ENCODE results near the gene KLHL29. TPM values are rescaled to one million over a fixed set of nuclear protein-coding genes. Genes with fewer than 3 reads are reported as not detected.

Gene KLHL29
- total RNA-seq, 3 donors from 2014 or later (not counting 1 experiment from before 2014, with no cell fraction given) = 0.24 to 0.43 (median 0.33) TPM

- H3K27me3 ChIP-seq (ENCODE audit: control insufficient read depth, insufficient read depth, low read length) = no peaks in the 10 kb centered on the region
- intact Hi-C loops (cut with micrococcal nuclease) = no loop called here
- H3K27ac ChIP-seq (ENCODE audit: low read length) = no peak overlapping the region
- Mint-ChIP-seq H3K27ac (no peak overlapping the region), H3K4me3 (no peak overlapping the region), H3K36me3 (no peaks in the 10 kb centered on the region), H3K9me3 (no peaks in the 10 kb centered on the region), H3K4me1 (no peaks in the 10 kb centered on the region), H3K27me3 (ENCODE audit: low read depth in 2 of 2) (peaks cover 0 to 10% of the 10 kb centered on the region in 2 donors)
- no peak for TF ChIP-seq CTCF (IDR thresholded peaks at IDR 0.05)
- H3K4me1 ChIP-seq (ENCODE audit: control insufficient read depth, insufficient read depth, low read length) = no peaks in the 10 kb centered on the region
- no peaks in the 10 kb centered on the region for H3K9me3 ChIP-seq (ENCODE audit: control insufficient read depth, insufficient read depth, low read length)
- no peaks in the 10 kb centered on the region for H3K36me3 ChIP-seq (ENCODE audit: control insufficient read depth, insufficient read depth, low read length)
- DNase-seq (no peak), ATAC-seq (no peak)
- no peak overlapping the region for H3K4me3 ChIP-seq (ENCODE audit: low read length)
- 89% methylated on average over 12 of the region's 12 CpGs for WGBS (ENCODE audit: insufficient coverage)
Observed at GRCh38 chr2:23592898-23593751, 208.1 kb downstream of the KLHL29 start.

GRCh38 chr2:23593752-23594459, 208.9 kb downstream of the KLHL29 start:
- Histone ChIP-seq H3K4me3 (ENCODE audit: low read length) (no peak overlapping the region), H3K4me1 (ENCODE audit: control insufficient read depth, insufficient read depth, low read length) (no peaks in the 10 kb centered on the region), H3K27me3 (ENCODE audit: control insufficient read depth, insufficient read depth, low read length) (no peaks in the 10 kb centered on the region), H3K36me3 (ENCODE audit: control insufficient read depth, insufficient read depth, low read length) (no peaks in the 10 kb centered on the region), H3K27ac (ENCODE audit: low read length) (no peak overlapping the region), H3K9me3 (ENCODE audit: control insufficient read depth, insufficient read depth, low read length) (no peaks in the 10 kb centered on the region)
- DNase-seq (no peak), ATAC-seq (no peak)
- WGBS (ENCODE audit: insufficient coverage) = 88% methylated on average over 20 of the region's 21 CpGs
- Mint-ChIP-seq H3K36me3 (no peaks in the 10 kb centered on the region), H3K9me3 (no peaks in the 10 kb centered on the region), H3K27me3 (ENCODE audit: low read depth in 2 of 2) (peaks cover 0 to 10% of the 10 kb centered on the region in 2 donors), H3K4me3 (no peak overlapping the region), H3K4me1 (no peaks in the 10 kb centered on the region), H3K27ac (no peak overlapping the region)
- intact Hi-C loops (cut with micrococcal nuclease) = no loop called here
- TF ChIP-seq CTCF (IDR thresholded peaks at IDR 0.05) = no peak

GRCh38 chr2:23594460-23594825, 209.5 kb downstream of the KLHL29 start:
- H3K4me1 Mint-ChIP-seq = no peaks in the 10 kb centered on the region
- H3K27me3 ChIP-seq (ENCODE audit: control insufficient read depth, insufficient read depth, low read length) = no peaks in the 10 kb centered on the region
- H3K27ac Mint-ChIP-seq = no peak overlapping the region
- DNase-seq (no peak), ATAC-seq (no peak)
- no peak overlapping the region for H3K4me3 ChIP-seq (ENCODE audit: low read length)
- no peaks in the 10 kb centered on the region for H3K36me3 ChIP-seq (ENCODE audit: control insufficient read depth, insufficient read depth, low read length)
- H3K27me3 Mint-ChIP-seq (ENCODE audit: low read depth in 2 of 2) = peaks cover 0 to 10% of the 10 kb centered on the region in 2 donors
- no peaks in the 10 kb centered on the region for H3K9me3 ChIP-seq (ENCODE audit: control insufficient read depth, insufficient read depth, low read length)
- intact Hi-C loops (cut with micrococcal nuclease) = no loop called here
- WGBS (ENCODE audit: insufficient coverage) = 78% methylated on average over 3 of the region's 3 CpGs
- no peaks in the 10 kb centered on the region for H3K4me1 ChIP-seq (ENCODE audit: control insufficient read depth, insufficient read depth, low read length)
- no peaks in the 10 kb centered on the region for H3K9me3 Mint-ChIP-seq
- H3K27ac ChIP-seq (ENCODE audit: low read length) = no peak overlapping the region
- no peak overlapping the region for H3K4me3 Mint-ChIP-seq
- H3K36me3 Mint-ChIP-seq = no peaks in the 10 kb centered on the region
- no peak for TF ChIP-seq CTCF (IDR thresholded peaks at IDR 0.05)
